HUES6 (cell line): ENCODE results near the gene MAPK10.

ENCODE experiments used
- H3K27ac ChIP-seq: 2 replicates; pipeline ENCODE4 v1.7.0; 2013; ENCODE audit warnings: low read depth, mild to moderate bottlenecking, low read length, inconsistent platforms
- H3K27me3 ChIP-seq: 2 replicates; pipeline ENCODE4 v1.6.1; 2013; ENCODE audit warnings: low read length; ENCODE audit not compliant: control insufficient read depth, insufficient read depth
- H3K36me3 ChIP-seq: 2 replicates; pipeline ENCODE4 v1.6.1; 2013; ENCODE audit warnings: low read length; ENCODE audit not compliant: control insufficient read depth, insufficient read depth
- H3K4me1 ChIP-seq: 2 replicates; pipeline ENCODE4 v1.6.1; 2013; ENCODE audit warnings: low read length; ENCODE audit not compliant: control insufficient read depth, insufficient read depth
- H3K4me3 ChIP-seq: 2 replicates; pipeline ENCODE4 v1.5.1; 2013; ENCODE audit warnings: low read depth, low read length
- H3K9ac ChIP-seq: one replicate; pipeline ENCODE4 v1.6.1; 2013; ENCODE audit warnings: mild to moderate bottlenecking, low read length
- H3K9me3 ChIP-seq: 2 replicates; pipeline ENCODE4 v1.6.1; 2013; ENCODE audit warnings: low read depth, low read length; ENCODE audit not compliant: control insufficient read depth, insufficient read depth

The MAPK10 gene

GRCh38 chr4:86359944-86360478 is at the start of gene MAPK10:
Gene MAPK10 (minus strand): TSS chr4:86360053.
- H3K27me3 ChIP-seq, result no peaks in the 10 kb centered on the region
- no peak within 1 kb of the TSS for H3K27ac ChIP-seq
- no peak within 1 kb of the TSS for H3K9ac ChIP-seq
- H3K9me3 ChIP-seq, result no peaks in the 10 kb centered on the region
- peaks cover 21% of the 10 kb centered on the region for H3K4me1 ChIP-seq
- no peaks in the 10 kb centered on the region for H3K36me3 ChIP-seq
- H3K4me3 ChIP-seq, result peak within 1 kb of the TSS; percentile 51

DNA sequence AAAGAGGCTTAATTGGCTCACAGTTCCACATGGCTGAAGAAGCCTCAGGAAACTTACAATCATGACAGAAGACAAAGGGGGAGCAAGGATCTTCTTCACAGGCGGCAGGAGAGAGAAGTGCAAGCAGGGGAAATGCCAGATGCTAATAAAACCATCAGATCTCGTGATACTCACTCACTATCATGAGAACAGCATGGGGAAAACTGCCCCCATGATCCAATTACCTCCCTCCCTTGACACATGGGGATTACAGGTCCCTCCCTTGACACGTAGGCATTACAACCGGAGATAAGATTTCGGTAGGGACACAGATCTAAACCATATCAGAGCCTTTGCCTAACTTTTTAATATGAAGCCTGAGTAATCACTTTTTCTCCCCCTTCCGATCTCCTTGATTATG is 43.7 kb upstream of the MAPK10 start:
- H3K9me3 ChIP-seq, result no peaks in the 10 kb centered on the region
- no peaks in the 10 kb centered on the region for H3K36me3 ChIP-seq
- no peaks in the 10 kb centered on the region; the same call in none of the 2 replicates for H3K4me1 ChIP-seq
- H3K27me3 ChIP-seq, result no peaks in the 10 kb centered on the region
- no peak overlapping the region for H3K4me3 ChIP-seq
- H3K27ac ChIP-seq, result no peak overlapping the region
- no peak overlapping the region for H3K9ac ChIP-seq

DNA sequence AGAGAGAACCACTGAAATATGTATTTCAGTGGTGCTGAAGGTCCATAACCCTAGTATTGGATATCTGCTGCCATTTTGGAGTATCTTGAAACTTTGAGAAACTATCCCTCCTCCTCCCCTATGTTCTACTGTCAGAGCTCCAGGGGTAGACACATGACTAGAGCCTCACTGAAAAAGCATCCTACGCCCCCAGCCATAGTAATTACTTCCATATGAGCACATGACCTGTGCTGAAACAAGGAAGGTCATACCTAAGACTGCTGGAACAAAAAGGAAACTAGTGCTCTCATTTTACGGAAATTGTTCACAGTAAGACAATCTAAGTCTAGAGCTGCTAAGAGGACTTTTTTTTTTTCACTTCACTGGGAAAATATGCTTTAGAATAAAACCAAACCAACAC is 42.0 kb upstream of the MAPK10 start:
- Histone ChIP-seq H3K27me3 (no peaks in the 10 kb centered on the region), H3K36me3 (no peaks in the 10 kb centered on the region), H3K9me3 (no peaks in the 10 kb centered on the region), H3K27ac (no peak overlapping the region), H3K4me1 (no peaks in the 10 kb centered on the region; the same call in none of the 2 replicates), H3K4me3 (no peak overlapping the region), H3K9ac (no peak overlapping the region)

DNA sequence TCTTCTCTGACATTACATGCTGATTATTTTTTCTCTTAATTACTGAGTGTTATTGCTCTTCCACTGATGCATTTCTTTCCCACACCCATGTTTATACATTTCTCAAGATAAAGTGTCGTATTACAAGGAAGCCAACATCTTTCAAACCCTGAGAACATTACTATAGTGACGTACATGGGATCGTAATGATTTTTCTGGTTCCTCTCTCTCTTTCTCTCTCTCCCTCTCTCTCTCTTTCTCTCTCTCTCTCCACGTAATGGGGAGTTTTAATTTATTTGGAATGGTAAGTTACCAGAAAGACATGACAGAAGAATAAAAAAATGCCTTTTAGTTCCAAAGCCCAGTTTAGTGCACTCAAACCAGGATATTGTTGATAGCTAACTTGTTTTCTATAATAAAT is 40.4 kb upstream of the MAPK10 start:
- H3K27ac ChIP-seq, result no peak overlapping the region
- no peaks in the 10 kb centered on the region for H3K27me3 ChIP-seq
- no peaks in the 10 kb centered on the region for H3K9me3 ChIP-seq
- H3K9ac ChIP-seq, result no peak overlapping the region
- H3K36me3 ChIP-seq, result no peaks in the 10 kb centered on the region
- no peaks in the 10 kb centered on the region; the same call in none of the 2 replicates for H3K4me1 ChIP-seq
- no peak overlapping the region for H3K4me3 ChIP-seq

- H3K4me3 ChIP-seq, result no peak overlapping the region
- H3K9me3 ChIP-seq, result no peaks in the 10 kb centered on the region
- H3K36me3 ChIP-seq, result no peaks in the 10 kb centered on the region
- H3K9ac ChIP-seq, result no peak overlapping the region
- H3K27me3 ChIP-seq, result no peaks in the 10 kb centered on the region
- H3K4me1 ChIP-seq, result no peaks in the 10 kb centered on the region; the same call in none of the 2 replicates
- no peak overlapping the region for H3K27ac ChIP-seq
Measured at GRCh38 chr4:86398187-86398586, 38.3 kb upstream of the MAPK10 start.

GRCh38 chr4:86393749-86394148 is 33.9 kb upstream of the MAPK10 start:
- Histone ChIP-seq H3K27me3 (no peaks in the 10 kb centered on the region), H3K4me1 (peaks cover 5% of the 10 kb centered on the region), H3K36me3 (no peaks in the 10 kb centered on the region), H3K4me3 (no peak overlapping the region), H3K27ac (no peak overlapping the region), H3K9me3 (no peaks in the 10 kb centered on the region), H3K9ac (no peak overlapping the region)

GRCh38 chr4:86389664-86390063 is 29.8 kb upstream of the MAPK10 start:
- H3K36me3 ChIP-seq, result no peaks in the 10 kb centered on the region
- peaks cover 18% of the 10 kb centered on the region for H3K4me1 ChIP-seq
- no peaks in the 10 kb centered on the region for H3K9me3 ChIP-seq
- no peak overlapping the region for H3K4me3 ChIP-seq
- no peak overlapping the region for H3K27ac ChIP-seq
- no peak overlapping the region for H3K9ac ChIP-seq
- H3K27me3 ChIP-seq, result no peaks in the 10 kb centered on the region

DNA sequence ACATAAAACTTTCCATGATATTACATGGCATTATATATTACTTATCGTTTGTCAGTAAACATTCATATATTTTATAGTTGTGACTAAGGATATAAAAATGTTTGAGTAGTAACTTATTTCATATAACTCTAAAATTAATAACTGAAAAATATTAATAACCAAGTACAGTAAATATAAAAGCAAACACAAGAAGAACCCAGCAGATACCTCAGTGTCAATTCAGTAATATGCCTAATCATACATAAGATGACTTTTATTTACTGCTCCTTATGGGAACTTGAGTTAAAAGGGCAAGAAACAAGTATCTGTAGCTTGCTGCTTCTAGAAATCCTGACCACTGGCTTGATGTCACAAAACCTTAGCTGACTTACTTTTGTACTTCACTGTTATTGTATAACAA is 28.4 kb upstream of the MAPK10 start:
- Histone ChIP-seq H3K4me3 (no peak overlapping the region), H3K4me1 (peaks cover 18% of the 10 kb centered on the region), H3K36me3 (no peaks in the 10 kb centered on the region), H3K9me3 (no peaks in the 10 kb centered on the region), H3K27me3 (no peaks in the 10 kb centered on the region), H3K9ac (no peak overlapping the region), H3K27ac (no peak overlapping the region)

DNA sequence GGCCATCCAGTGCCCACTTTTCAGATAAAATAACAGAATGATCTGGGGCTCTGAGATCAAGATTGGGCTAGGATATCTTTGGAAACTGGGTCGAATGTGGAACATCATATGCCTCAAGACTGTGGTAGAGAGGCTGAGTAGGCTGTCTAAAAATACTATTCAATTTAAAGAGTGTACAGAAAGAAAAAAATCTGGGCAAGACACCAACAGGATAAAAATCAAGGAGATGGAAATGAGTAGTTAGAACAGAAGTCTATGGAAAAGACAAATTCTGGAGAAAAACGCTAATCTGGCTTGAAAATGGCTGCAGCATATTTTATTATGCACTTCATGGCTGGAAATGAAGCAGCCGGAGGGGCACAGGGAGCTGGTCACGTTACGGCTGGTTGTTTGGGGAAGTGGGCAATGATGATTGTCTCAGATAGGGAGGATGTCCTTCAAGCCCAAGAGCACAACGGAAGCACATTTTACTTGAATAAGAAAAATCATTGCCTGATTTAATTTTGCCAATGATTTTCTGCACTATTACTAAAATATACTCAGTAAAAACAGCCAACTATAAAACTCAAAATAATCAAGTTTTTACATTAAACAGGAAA is 27.1 kb upstream of the MAPK10 start:
- Histone ChIP-seq H3K4me3 (no peak overlapping the region), H3K4me1 (peaks cover 18% of the 10 kb centered on the region), H3K27ac (no peak overlapping the region), H3K27me3 (no peaks in the 10 kb centered on the region), H3K36me3 (no peaks in the 10 kb centered on the region), H3K9me3 (no peaks in the 10 kb centered on the region), H3K9ac (no peak overlapping the region)

DNA sequence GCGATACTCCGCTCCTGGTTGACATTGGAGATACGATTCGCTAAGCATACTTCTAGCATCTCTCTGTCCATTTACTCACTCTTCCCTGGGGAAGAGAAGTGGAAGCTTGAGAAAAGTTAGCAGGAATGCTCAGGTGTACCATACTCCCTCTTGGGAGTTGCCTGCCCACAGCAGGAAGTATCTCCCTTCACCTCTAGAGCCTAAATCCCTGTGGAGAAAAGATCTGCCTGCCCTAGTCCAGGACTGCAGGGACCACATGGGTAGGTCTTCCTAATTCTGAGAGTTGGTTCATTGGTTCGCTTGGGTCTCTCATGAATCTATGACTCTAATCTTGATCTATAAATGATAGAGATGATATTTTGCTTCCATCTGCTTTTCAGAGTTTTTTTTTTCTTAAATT is 26.3 kb upstream of the MAPK10 start:
- H3K27me3 ChIP-seq, result no peaks in the 10 kb centered on the region
- no peak overlapping the region for H3K27ac ChIP-seq
- peaks cover 3% of the 10 kb centered on the region; the same call in 1 of the 2 replicates for H3K36me3 ChIP-seq
- peaks cover 13% of the 10 kb centered on the region; the same call in 1 of the 2 replicates for H3K4me1 ChIP-seq
- H3K4me3 ChIP-seq, result no peak overlapping the region
- peaks cover 6% of the 10 kb centered on the region for H3K9me3 ChIP-seq
- no peak overlapping the region for H3K9ac ChIP-seq

- Histone ChIP-seq H3K27ac (no peak overlapping the region), H3K4me3 (no peak overlapping the region), H3K27me3 (no peaks in the 10 kb centered on the region), H3K36me3 (peaks cover 11% of the 10 kb centered on the region; the same call in 1 of the 2 replicates), H3K9me3 (peaks cover 39% of the 10 kb centered on the region), H3K4me1 (peaks cover 4% of the 10 kb centered on the region; the same call in 1 of the 2 replicates), H3K9ac (no peak overlapping the region)
Measured at GRCh38 chr4:86381431-86381830, 21.6 kb upstream of the MAPK10 start.
